LNCaP clone FGC (cell line): Measurements from ENCODE around the gene DCUN1D2.
A peak's percentile ranks its signal among the peaks of the same experiment; 100 is the strongest.

Experiments used
- DNase-seq: peaks from one replicate; pipeline ENCODE4 v3.0.0-alpha.2; 2011; ENCODE audit warnings: low read depth
- H3K4me3 ChIP-seq: 2 replicates; pipeline ENCODE4 v1.5.1; 2011; ENCODE audit warnings: mild to moderate bottlenecking, low read depth, low read length, control low read depth
- TF ChIP-seq, protein P1 (sequence below): IDR thresholded peaks from 2 replicates; pipeline ENCODE4 v1.5.1; 2012; ENCODE audit warnings: mild to moderate bottlenecking; ENCODE audit not compliant: control insufficient read depth, insufficient read depth; ENCODE audit errors: extremely low read depth

The DCUN1D2 gene

DNA sequence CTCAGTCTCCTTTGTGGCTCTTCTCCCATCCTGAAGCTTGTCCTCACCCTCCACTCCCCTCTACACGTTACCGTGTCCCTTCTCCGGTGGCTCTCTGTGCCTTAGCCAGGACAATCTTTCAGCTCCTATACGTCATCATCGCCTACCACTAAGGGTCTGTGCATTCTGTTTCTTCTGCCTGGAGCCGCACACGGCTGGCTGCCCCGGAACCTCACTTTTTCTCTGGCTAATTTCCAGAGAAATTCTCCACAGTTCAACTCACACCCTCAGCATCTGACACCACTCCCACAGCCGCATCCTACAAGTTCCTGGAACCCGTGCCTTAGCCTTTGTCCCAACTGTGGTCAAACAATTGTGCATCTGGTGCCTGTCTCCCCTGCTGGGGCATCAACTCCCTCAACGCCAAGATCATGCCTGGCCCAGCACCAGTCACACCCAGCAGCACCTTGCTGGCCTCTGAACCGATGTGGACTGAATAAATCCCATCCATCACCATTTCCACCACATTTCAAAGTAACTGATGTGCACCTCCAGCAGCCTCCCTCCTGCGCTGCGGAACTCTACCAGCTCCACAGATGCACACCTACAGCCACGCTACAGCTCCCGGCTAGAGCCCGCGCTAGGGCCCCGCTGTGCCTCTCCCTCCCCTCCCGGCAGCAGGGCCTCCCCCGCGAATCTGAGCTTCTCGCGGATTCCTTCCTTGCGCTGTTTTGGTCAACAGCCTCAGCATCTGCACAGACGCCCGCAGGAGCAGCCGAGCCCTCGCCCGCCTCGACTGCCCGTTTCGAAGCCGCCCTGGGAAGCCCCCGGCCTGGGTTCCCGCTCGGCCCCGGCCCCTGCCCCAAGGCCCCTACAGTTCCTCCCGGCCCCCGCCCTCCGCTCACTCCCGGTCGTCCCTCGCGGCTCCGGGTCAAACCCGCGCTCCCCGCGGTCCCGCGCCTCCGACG is 689 bp downstream of the DCUN1D2 start:
- no peak for DNase-seq
- TF ChIP-seq, protein P1, sequence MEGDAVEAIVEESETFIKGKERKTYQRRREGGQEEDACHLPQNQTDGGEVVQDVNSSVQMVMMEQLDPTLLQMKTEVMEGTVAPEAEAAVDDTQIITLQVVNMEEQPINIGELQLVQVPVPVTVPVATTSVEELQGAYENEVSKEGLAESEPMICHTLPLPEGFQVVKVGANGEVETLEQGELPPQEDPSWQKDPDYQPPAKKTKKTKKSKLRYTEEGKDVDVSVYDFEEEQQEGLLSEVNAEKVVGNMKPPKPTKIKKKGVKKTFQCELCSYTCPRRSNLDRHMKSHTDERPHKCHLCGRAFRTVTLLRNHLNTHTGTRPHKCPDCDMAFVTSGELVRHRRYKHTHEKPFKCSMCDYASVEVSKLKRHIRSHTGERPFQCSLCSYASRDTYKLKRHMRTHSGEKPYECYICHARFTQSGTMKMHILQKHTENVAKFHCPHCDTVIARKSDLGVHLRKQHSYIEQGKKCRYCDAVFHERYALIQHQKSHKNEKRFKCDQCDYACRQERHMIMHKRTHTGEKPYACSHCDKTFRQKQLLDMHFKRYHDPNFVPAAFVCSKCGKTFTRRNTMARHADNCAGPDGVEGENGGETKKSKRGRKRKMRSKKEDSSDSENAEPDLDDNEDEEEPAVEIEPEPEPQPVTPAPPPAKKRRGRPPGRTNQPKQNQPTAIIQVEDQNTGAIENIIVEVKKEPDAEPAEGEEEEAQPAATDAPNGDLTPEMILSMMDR: no peak
- peak overlapping the region; percentile 82 for H3K4me3 ChIP-seq

DNA sequence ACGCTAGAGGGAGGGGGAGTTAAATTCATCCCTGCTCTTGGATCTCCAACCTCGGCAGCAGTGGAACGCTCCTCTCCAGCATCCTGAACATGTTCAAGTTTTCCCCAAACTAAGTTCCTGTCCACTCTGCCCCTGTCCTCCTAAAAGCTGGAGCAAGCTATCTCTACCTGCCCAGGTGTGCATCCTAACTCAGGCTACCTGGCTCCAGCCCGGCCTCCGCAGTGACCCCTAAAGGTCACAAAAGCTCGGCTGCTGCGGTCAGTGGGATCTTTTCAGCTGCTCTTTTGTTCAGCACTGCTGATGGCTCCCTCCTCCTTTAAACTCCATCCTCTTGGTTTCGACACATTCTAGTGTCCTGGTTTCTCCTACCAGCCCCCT is 1.4 kb downstream of the DCUN1D2 start:
- DNase-seq: no peak
- H3K4me3 ChIP-seq: peak overlapping the region; percentile 82
- TF ChIP-seq, protein P1: peak; percentile 32; the same call in 1 of the 2 replicates

DNA sequence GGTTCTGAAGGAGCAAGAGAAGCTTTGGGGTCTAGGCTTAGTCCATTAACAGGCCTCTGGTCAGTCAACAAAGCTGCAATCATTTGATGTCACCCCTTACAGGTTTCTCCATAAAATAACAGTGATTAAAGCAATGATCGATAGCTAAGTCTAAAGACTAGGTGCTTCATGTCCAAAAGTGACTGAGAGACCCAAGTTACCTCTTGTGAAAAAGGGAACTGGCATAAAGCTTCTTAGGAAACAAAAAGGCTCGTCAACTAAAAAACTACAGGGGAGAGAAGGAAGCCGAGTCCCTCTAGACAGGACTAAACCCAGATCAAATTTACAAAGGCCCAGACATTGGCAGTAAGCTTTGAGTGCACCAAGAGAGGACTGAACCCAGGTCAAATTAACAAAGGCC is 2.2 kb downstream of the DCUN1D2 start:
- H3K4me3 ChIP-seq: no peak overlapping the region
- TF ChIP-seq, protein P1: no peak
- DNase-seq: no peak

DNA sequence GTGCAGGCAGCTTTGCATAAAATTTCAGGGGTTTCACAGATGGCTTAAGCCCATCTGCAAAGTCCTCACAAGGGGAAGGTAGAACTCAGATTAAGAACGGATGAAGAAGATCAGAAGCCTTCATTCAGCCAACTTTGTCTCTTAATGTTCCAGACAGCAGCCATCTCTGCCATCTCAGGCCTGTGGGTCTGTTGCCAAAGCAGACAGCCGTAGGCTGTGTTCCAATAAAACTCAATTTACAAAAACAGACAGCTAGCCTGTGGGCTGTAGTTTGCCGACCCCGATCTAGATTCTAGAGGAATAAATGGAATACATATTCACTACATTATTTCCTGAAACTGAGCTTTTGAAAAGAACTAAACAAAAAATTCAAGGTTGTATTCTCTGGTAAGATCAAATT is 3.8 kb downstream of the DCUN1D2 start:
- DNase-seq: no peak
- H3K4me3 ChIP-seq: no peak overlapping the region
- TF ChIP-seq, protein P1: no peak

DNA sequence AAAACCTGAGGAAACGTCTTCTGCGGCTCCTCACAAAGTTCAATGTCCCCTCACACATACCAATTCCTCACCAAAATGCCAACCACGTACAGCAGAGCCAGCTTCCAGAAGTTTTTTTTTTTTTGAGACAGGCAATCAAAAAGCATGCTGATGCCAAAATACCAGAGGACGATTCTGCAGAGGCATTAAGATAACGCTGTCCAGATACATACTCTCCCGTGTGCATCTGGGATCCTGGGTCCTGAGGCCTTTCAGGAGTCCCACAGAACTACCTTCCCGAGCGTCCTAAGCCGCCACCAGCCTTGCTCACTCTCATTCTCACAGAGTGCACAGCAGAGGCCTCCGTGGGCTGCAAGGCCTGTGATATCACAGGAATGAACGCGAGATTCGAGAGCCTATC is 5.0 kb downstream of the DCUN1D2 start:
- TF ChIP-seq, protein P1: no peak
- no peak for DNase-seq
- no peak overlapping the region for H3K4me3 ChIP-seq

DNA sequence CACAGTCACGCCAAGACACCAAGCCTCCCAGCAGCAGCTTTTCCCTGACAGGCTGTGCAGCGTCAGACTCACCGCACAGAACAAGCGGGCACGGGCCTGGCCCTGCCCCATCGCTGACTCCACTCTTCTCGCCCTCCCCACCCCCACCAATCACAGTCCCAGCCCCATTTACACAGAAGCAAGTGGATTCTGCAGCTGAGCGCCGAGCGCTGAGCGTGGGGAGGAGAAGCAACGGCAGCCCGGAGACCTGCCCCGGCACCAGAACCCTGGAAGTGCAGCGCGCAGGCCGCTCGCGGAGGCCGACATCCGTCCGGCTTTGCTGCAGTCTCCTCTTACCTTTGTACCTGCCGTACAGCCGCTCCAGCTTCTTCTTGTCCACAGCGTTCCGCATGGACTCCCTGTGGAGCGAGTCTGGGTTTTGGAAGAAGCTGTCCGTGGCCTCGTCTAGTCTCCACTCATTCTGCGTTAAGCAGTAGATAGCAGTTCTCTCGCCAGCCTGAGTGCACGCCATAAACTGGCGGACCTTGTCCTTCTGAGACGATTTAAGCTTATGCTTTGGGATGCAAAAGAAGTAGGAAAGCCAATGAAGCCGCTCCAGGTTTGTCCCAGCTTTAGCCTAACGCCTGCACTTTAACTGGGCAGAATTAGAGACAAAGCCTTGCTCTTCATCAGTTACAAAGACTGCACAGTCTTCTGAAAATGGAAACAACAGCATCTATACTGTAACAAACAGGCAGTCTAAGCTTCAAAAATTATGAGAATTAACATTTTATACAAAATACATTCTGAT is 6.8 kb downstream of the DCUN1D2 start:
- H3K4me3 ChIP-seq: no peak overlapping the region
- no peak for DNase-seq
- TF ChIP-seq, protein P1: no peak
